Breast epithelium (tissue), 3 donors: Measurements from ENCODE around the gene HMCES.

Source experiments
- POLR2A ChIP-seq: fragments of 450-650 bp; IDR thresholded peaks from one replicate; pipeline ENCODE4 v1.6.1; 2016; ENCODE audit warnings: antibody characterized with exemption, mild to moderate bottlenecking, moderate library complexity
- POLR2AphosphoS5 ChIP-seq, 3 donors: sonication (generic); formaldehyde crosslinking; IDR thresholded peaks; one replicate each; pipeline ENCODE4 v1.6.1; 2017; ENCODE audit warnings: antibody characterized with exemption in 3 of 3
- TF ChIP-seq, protein P1 (sequence below), 3 donors: fragments of 450-650 bp; IDR thresholded peaks; one replicate each; pipeline ENCODE4 v1.5.1; 2016 to 2017; ENCODE audit warnings: antibody characterized with exemption in 3 of 3, mild to moderate bottlenecking in 3 of 3, moderate library complexity in 3 of 3

DNA sequence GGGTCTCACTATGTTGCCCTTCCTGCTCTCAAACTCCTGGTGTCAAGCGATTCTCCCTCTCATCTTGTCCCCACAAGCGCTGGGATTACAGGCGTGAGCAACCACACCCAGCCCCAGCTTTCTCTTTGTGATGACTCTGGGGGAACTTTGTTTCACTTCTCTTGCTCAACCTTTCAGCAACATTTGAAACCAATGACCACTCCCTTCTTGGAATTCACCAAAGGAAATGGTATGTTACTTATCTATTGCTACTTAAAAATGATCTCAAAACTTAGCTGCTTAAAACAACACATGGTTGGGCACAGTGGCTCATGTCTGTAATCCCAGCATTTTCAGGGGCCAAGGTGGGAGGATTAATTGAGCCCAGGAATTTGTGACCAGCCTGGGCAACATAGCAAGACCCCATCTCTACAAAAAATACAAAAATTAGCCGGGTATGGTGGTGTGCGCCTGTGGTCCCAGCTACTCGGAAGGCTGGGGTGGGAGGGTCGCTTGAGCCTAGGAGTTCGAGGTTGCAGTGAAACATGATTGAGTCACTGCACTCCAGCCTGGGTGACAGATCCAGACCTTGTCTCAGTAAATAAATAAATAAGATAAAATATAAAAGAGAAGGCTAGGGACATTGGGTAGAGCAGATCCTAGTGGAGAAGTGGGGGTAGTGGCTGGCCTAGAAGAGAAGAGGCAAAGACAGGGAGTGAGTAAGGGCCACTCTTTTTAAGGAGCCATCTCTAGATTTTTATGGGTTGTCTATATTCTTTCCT, 39.5 kb upstream of the HMCES start:
- TF ChIP-seq, protein P1, sequence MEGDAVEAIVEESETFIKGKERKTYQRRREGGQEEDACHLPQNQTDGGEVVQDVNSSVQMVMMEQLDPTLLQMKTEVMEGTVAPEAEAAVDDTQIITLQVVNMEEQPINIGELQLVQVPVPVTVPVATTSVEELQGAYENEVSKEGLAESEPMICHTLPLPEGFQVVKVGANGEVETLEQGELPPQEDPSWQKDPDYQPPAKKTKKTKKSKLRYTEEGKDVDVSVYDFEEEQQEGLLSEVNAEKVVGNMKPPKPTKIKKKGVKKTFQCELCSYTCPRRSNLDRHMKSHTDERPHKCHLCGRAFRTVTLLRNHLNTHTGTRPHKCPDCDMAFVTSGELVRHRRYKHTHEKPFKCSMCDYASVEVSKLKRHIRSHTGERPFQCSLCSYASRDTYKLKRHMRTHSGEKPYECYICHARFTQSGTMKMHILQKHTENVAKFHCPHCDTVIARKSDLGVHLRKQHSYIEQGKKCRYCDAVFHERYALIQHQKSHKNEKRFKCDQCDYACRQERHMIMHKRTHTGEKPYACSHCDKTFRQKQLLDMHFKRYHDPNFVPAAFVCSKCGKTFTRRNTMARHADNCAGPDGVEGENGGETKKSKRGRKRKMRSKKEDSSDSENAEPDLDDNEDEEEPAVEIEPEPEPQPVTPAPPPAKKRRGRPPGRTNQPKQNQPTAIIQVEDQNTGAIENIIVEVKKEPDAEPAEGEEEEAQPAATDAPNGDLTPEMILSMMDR (IDR thresholded peaks at IDR 0.05), result no peak
- TF ChIP-seq POLR2AphosphoS5 (IDR thresholded peaks at IDR 0.05) (no peak), POLR2A (no peak)
